Measurements from ENCODE around the gene RBBP8NL. TPM values are rescaled to one million over a fixed set of nuclear protein-coding genes. Genes with fewer than 3 reads are reported as not detected.

The RBBP8NL gene
- polyA plus RNA-seq, 1 donor (not counting 4 experiments of a cell fraction or from before 2014, with no cell fraction given): 0.13 TPM

- Histone ChIP-seq H3K4me2 (ENCODE audit: control insufficient read depth, extremely low read depth, insufficient read depth, low read depth, low read length) (peak overlapping the region; percentile 91), H3K9me3 (ENCODE audit: control insufficient read depth, low read depth, low read length) (no peaks in the 10 kb centered on the region), H3K79me2 (ENCODE audit: control insufficient read depth, insufficient read depth, low read length) (no peaks in the 10 kb centered on the region), H4K20me1 (ENCODE audit: control insufficient read depth, extremely low read depth, insufficient read depth, low read length) (no peaks in the 10 kb centered on the region), H3K27me3 (ENCODE audit: control insufficient read depth, extremely low read depth, insufficient read depth, low read length) (no peaks in the 10 kb centered on the region), H3K4me1 (ENCODE audit: control insufficient read depth, extremely low read depth, insufficient read depth, low read length) (peaks cover 47% of the 10 kb centered on the region), H2AFZ (ENCODE audit: control insufficient read depth, low read length) (no peak overlapping the region), H3K9me1 (ENCODE audit: control insufficient read depth, extremely low read depth, insufficient read depth, low read length) (peaks cover 5% of the 10 kb centered on the region), H3K9ac (ENCODE audit: control insufficient read depth, extremely low read depth, insufficient read depth, low read length) (peak overlapping the region; percentile 85), H3K4me3 (ENCODE audit: control insufficient read depth in 2 of 3, extremely low read depth in 1 of 3, insufficient read depth in 2 of 3, low read depth in 1 of 3, low read length in 3 of 3) (no peak overlapping the region), H3K36me3 (ENCODE audit: control insufficient read depth in 2 of 2, extremely low read depth in 1 of 2, insufficient read depth in 2 of 2, low read length in 2 of 2) (peaks cover 1 to 5% of the 10 kb centered on the region in 2 experiments), H3K27ac (ENCODE audit: control insufficient read depth, insufficient read depth, low read length) (peak overlapping the region; percentile 94)
- dilution Hi-C loops (cut with MboI; ENCODE audit: extremely low pct_ligation_motif_present, low sequenced_read_pairs): no loop called here
- DNase-seq (ENCODE audit: low read depth, low spot score): no peak
- FAIRE-seq: no peak
- TF ChIP-seq, protein P1, sequence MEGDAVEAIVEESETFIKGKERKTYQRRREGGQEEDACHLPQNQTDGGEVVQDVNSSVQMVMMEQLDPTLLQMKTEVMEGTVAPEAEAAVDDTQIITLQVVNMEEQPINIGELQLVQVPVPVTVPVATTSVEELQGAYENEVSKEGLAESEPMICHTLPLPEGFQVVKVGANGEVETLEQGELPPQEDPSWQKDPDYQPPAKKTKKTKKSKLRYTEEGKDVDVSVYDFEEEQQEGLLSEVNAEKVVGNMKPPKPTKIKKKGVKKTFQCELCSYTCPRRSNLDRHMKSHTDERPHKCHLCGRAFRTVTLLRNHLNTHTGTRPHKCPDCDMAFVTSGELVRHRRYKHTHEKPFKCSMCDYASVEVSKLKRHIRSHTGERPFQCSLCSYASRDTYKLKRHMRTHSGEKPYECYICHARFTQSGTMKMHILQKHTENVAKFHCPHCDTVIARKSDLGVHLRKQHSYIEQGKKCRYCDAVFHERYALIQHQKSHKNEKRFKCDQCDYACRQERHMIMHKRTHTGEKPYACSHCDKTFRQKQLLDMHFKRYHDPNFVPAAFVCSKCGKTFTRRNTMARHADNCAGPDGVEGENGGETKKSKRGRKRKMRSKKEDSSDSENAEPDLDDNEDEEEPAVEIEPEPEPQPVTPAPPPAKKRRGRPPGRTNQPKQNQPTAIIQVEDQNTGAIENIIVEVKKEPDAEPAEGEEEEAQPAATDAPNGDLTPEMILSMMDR (optimal IDR thresholded peaks at IDR 0.05 in 1 of 3, IDR thresholded peaks at IDR 0.05 in 1 of 3, conservative IDR thresholded peaks at IDR 0.05 in 1 of 3; ENCODE audit: extremely low read depth in 1 of 3, insufficient read depth in 2 of 3, low read length in 3 of 3): no peak
- TF ChIP-seq EZH2 (IDR thresholded peaks at IDR 0.05; ENCODE audit: low read length): no peak
These were observed 50.3 kb downstream of the RBBP8NL start for GRCh38 chr20:62377064-62377461.

GRCh38 chr20:62376112-62377063 lies 51.0 kb downstream of the RBBP8NL start:
- Histone ChIP-seq H3K27ac (ENCODE audit: control insufficient read depth, insufficient read depth, low read length) (peak overlapping the region; percentile 94), H4K20me1 (ENCODE audit: control insufficient read depth, extremely low read depth, insufficient read depth, low read length) (no peaks in the 10 kb centered on the region), H3K9ac (ENCODE audit: control insufficient read depth, extremely low read depth, insufficient read depth, low read length) (peak overlapping the region; percentile 85), H3K27me3 (ENCODE audit: control insufficient read depth, extremely low read depth, insufficient read depth, low read length) (no peaks in the 10 kb centered on the region), H3K36me3 (ENCODE audit: control insufficient read depth in 2 of 2, extremely low read depth in 1 of 2, insufficient read depth in 2 of 2, low read length in 2 of 2) (no peaks in the 10 kb centered on the region), H3K9me1 (ENCODE audit: control insufficient read depth, extremely low read depth, insufficient read depth, low read length) (peaks cover 5% of the 10 kb centered on the region), H3K4me3 (ENCODE audit: control insufficient read depth in 2 of 3, extremely low read depth in 1 of 3, insufficient read depth in 2 of 3, low read depth in 1 of 3, low read length in 3 of 3) (no peak overlapping the region), H3K4me1 (ENCODE audit: control insufficient read depth, extremely low read depth, insufficient read depth, low read length) (peaks cover 42% of the 10 kb centered on the region), H3K4me2 (ENCODE audit: control insufficient read depth, extremely low read depth, insufficient read depth, low read depth, low read length) (peak overlapping the region; percentile 91), H3K79me2 (ENCODE audit: control insufficient read depth, insufficient read depth, low read length) (no peaks in the 10 kb centered on the region), H2AFZ (ENCODE audit: control insufficient read depth, low read length) (no peak overlapping the region), H3K9me3 (ENCODE audit: control insufficient read depth, low read depth, low read length) (no peaks in the 10 kb centered on the region)
- TF ChIP-seq, protein P1 (optimal IDR thresholded peaks at IDR 0.05 in 1 of 3, IDR thresholded peaks at IDR 0.05 in 1 of 3, conservative IDR thresholded peaks at IDR 0.05 in 1 of 3; ENCODE audit: extremely low read depth in 1 of 3, insufficient read depth in 2 of 3, low read length in 3 of 3): peak; percentile 44 to 67 (median 55)
- no peak for TF ChIP-seq EZH2 (IDR thresholded peaks at IDR 0.05; ENCODE audit: low read length)
- dilution Hi-C loops (cut with MboI; ENCODE audit: extremely low pct_ligation_motif_present, low sequenced_read_pairs): no loop called here
- FAIRE-seq (no peak), DNase-seq (ENCODE audit: low read depth, low spot score) (no peak)
